H9 (cell line): ENCODE measurements around the gene MAP2K7. TPM values are rescaled to one million over a fixed set of nuclear protein-coding genes. Genes with fewer than 3 reads are reported as not detected.

ENCODE experiments used
- DNase-seq: peaks from one replicate; pipeline ENCODE4 v3.0.0-alpha.2; 2017
- H2AFZ ChIP-seq: one replicate; pipeline ENCODE4 v1.6.1; 2013; ENCODE audit warnings: mild to moderate bottlenecking, low read length, control low read depth, moderate library complexity
- H2AK5ac ChIP-seq: 2 replicates; pipeline ENCODE4 v1.6.1; 2013; ENCODE audit warnings: low read length, control low read depth, mixed read lengths; ENCODE audit not compliant: insufficient read length
- H2BK120ac ChIP-seq: one replicate; pipeline ENCODE4 v1.6.1; 2013; ENCODE audit warnings: low read depth, mild to moderate bottlenecking, low read length, control low read depth, inconsistent platforms; ENCODE audit not compliant: poor library complexity, severe bottlenecking
- H2BK12ac ChIP-seq: 2 replicates; pipeline ENCODE4 v1.6.1; 2013; ENCODE audit warnings: low read length, control low read depth, mixed read lengths, low read depth; ENCODE audit not compliant: insufficient read length
- H2BK15ac ChIP-seq: 2 replicates; pipeline ENCODE4 v1.6.1; 2013; ENCODE audit warnings: low read depth, low read length, control low read depth
- H2BK20ac ChIP-seq: one replicate; pipeline ENCODE4 v1.6.1; 2013; ENCODE audit warnings: low read depth, mild to moderate bottlenecking, low read length, control low read depth, inconsistent platforms; ENCODE audit not compliant: poor library complexity, severe bottlenecking
- H2BK5ac ChIP-seq: 2 replicates; pipeline ENCODE4 v1.6.1; 2013; ENCODE audit warnings: low read length, control low read depth, mixed read lengths; ENCODE audit not compliant: insufficient read length
- H3K14ac ChIP-seq: 2 replicates; pipeline ENCODE4 v1.6.1; 2013; ENCODE audit warnings: low read length, control low read depth; ENCODE audit not compliant: insufficient read depth
- H3K18ac ChIP-seq: 2 replicates; pipeline ENCODE4 v1.6.1; 2013; ENCODE audit warnings: low read depth, mild to moderate bottlenecking, mixed read lengths, low read length, control low read depth; ENCODE audit not compliant: insufficient read length
- H3K23ac ChIP-seq: 2 replicates; pipeline ENCODE4 v1.6.1; 2013; ENCODE audit warnings: low read length, control low read depth, mixed read lengths, low read depth; ENCODE audit not compliant: insufficient read length
- H3K23me2 ChIP-seq: 2 replicates; pipeline ENCODE4 v1.6.1; 2013; ENCODE audit warnings: low read depth, mild to moderate bottlenecking, mixed read lengths, low read length, control low read depth; ENCODE audit not compliant: insufficient read length, poor library complexity, severe bottlenecking
- H3K27ac ChIP-seq: 2 replicates; pipeline ENCODE4 v1.5.1; 2013; ENCODE audit warnings: low read length, control low read depth, mixed read lengths, low read depth; ENCODE audit not compliant: insufficient read length
- H3K27me3 ChIP-seq: 2 replicates; pipeline ENCODE4 v1.6.1; 2013; ENCODE audit warnings: low read length, control low read depth, inconsistent platforms; ENCODE audit not compliant: insufficient read depth
- H3K4ac ChIP-seq: 2 replicates; pipeline ENCODE4 v1.6.1; 2013; ENCODE audit warnings: low read depth, mild to moderate bottlenecking, control low read depth, inconsistent platforms, low read length, moderate library complexity
- H3K4me1 ChIP-seq: 2 replicates; pipeline ENCODE4 v1.6.1; 2013; ENCODE audit warnings: low read length, control low read depth, inconsistent platforms; ENCODE audit not compliant: insufficient read depth
- H3K4me2 ChIP-seq: 2 replicates; pipeline ENCODE4 v1.6.1; 2013; ENCODE audit warnings: low read length, control low read depth, mixed read lengths; ENCODE audit not compliant: insufficient read length, insufficient read depth
- H3K56ac ChIP-seq: 2 replicates; pipeline ENCODE4 v1.6.1; 2013; ENCODE audit warnings: low read depth, mild to moderate bottlenecking, mixed read lengths, low read length, control low read depth; ENCODE audit not compliant: insufficient read length
- H3K79me1 ChIP-seq: 2 replicates; pipeline ENCODE4 v1.6.1; 2013; ENCODE audit warnings: low read depth, mild to moderate bottlenecking, moderate library complexity, low read length, control low read depth, inconsistent platforms; ENCODE audit not compliant: insufficient read depth, poor library complexity, severe bottlenecking
- H3K79me2 ChIP-seq: 2 replicates; pipeline ENCODE4 v1.6.1; 2013; ENCODE audit warnings: low read length, control low read depth, inconsistent platforms; ENCODE audit not compliant: insufficient read depth
- H3K9ac ChIP-seq: 2 replicates; pipeline ENCODE4 v1.6.1; 2013; ENCODE audit warnings: low read length, control low read depth, mixed read lengths; ENCODE audit not compliant: insufficient read length; ENCODE audit errors: extremely low read depth
- H3K9me3 ChIP-seq: one replicate; pipeline ENCODE4 v1.6.1; 2013; ENCODE audit warnings: low read depth, low read length, inconsistent platforms; ENCODE audit not compliant: control insufficient read depth
- H3T11ph ChIP-seq: one replicate; pipeline ENCODE4 v1.6.1; 2013; ENCODE audit warnings: mild to moderate bottlenecking, low read length, control low read depth, inconsistent platforms
- H4K20me1 ChIP-seq: one replicate; pipeline ENCODE4 v1.6.1; 2013; ENCODE audit not compliant: control insufficient read depth, insufficient read length, insufficient read depth
- H4K5ac ChIP-seq: 2 replicates; pipeline ENCODE4 v1.6.1; 2013; ENCODE audit warnings: low read depth, mild to moderate bottlenecking, mixed read lengths, low read length, control low read depth; ENCODE audit not compliant: insufficient read length
- H4K8ac ChIP-seq: replicated peaks from 2 replicates; pipeline ENCODE4 v1.6.1; 2013; ENCODE audit warnings: low read length, control low read depth, mixed read lengths, low read depth; ENCODE audit not compliant: insufficient read length
- H4K91ac ChIP-seq: 2 replicates; pipeline ENCODE4 v1.6.1; 2013; ENCODE audit warnings: low read depth, mild to moderate bottlenecking, moderate library complexity, mixed read lengths, low read length, control low read depth; ENCODE audit not compliant: insufficient read length
- H3K27ac Mint-ChIP-seq, 3 experiments: 2 replicates in 2 of 3; 3 replicates in 1 of 3; pipeline ENCODE4 v1.8.0; 2020 to 2021; ENCODE audit warnings: mixed read lengths in 3 of 3, mild to moderate bottlenecking in 1 of 3, moderate library complexity in 1 of 3
- H3K27me3 Mint-ChIP-seq: 2 replicates; pipeline ENCODE4 v1.8.0; 2021; ENCODE audit warnings: low read depth, mild to moderate bottlenecking, moderate library complexity, mixed read lengths
- H3K36me3 Mint-ChIP-seq, 3 experiments: 2 replicates in 2 of 3; 3 replicates in 1 of 3; pipeline ENCODE4 v1.8.0; 2020 to 2021; ENCODE audit warnings: low read depth in 3 of 3, mixed read lengths in 3 of 3; ENCODE audit not compliant: insufficient read depth in 1 of 3
- H3K4me1 Mint-ChIP-seq, 2 experiments: 2 replicates each; pipeline ENCODE4 v1.8.0; 2020; ENCODE audit warnings: mixed read lengths in 2 of 2
- H3K4me3 Mint-ChIP-seq, 2 experiments: 2 replicates in 1 of 2; 3 replicates in 1 of 2; pipeline ENCODE4 v1.8.0; 2020 to 2021; ENCODE audit warnings: mild to moderate bottlenecking in 2 of 2, mixed read lengths in 2 of 2, moderate library complexity in 1 of 2
- H3K9me3 Mint-ChIP-seq, 2 experiments: 2 replicates in 1 of 2; 3 replicates in 1 of 2; pipeline ENCODE4 v1.8.0; 2020; ENCODE audit warnings: mild to moderate bottlenecking in 2 of 2, mixed read lengths in 2 of 2, moderate library complexity in 1 of 2
- CTCF ChIP-seq: fragments of 200-600 bp; sonication (generic); conservative IDR thresholded peaks from 3 replicates; pipeline ENCODE4 v1.8.0; 2021; ENCODE audit warnings: antibody characterized with exemption, mild to moderate bottlenecking
- WGBS: extraction: QIAGEN DNeasy Blood & Tissue Kit; methylation state at CpG from one replicate; pipeline ENCODE4 v1.1.7; 2013; ENCODE audit warnings: missing lambda C conversion rate, low lambda C conversion rate, mixed read lengths; ENCODE audit not compliant: insufficient read length; ENCODE audit errors: extremely low coverage; 5-methylcytosine and 5-hydroxymethylcytosine counted together
- total RNA-seq: library from RNA; stranded (reverse); gene quantifications from 2 replicates; pipeline ENCODE4 v1.2.1, GENCODE V29; 2021

Gene MAP2K7
- total RNA-seq, 1 experiment from 2014 or later: 48.1 TPM

GRCh38 chr19:7859831-7860713 lies 43.6 kb upstream of the MAP2K7 start:
- Histone ChIP-seq H3T11ph (no peak overlapping the region), H3K9me3 (no peaks in the 10 kb centered on the region), H4K5ac (no peak overlapping the region), H3K56ac (no peak overlapping the region), H3K23me2 (peaks cover 15% of the 10 kb centered on the region), H3K14ac (no peak overlapping the region), H2BK5ac (no peak overlapping the region), H4K91ac (no peak overlapping the region), H3K4ac (no peak overlapping the region), H2AFZ (no peak overlapping the region), H3K9ac (no peak overlapping the region), H3K27me3 (peaks cover 4% of the 10 kb centered on the region; the same call in 1 of the 2 replicates), H4K20me1 (peaks cover 2% of the 10 kb centered on the region), H3K79me1 (no peaks in the 10 kb centered on the region), H3K4me1 (no peaks in the 10 kb centered on the region; the same call in 1 of the 2 replicates), H4K8ac (no peak overlapping the region), H2BK120ac (no peak overlapping the region), H2BK20ac (no peak overlapping the region), H3K27ac (no peak overlapping the region), H2BK12ac (no peak overlapping the region), H2AK5ac (no peak overlapping the region), H2BK15ac (no peak overlapping the region), H3K4me2 (no peak overlapping the region), H3K18ac (no peak overlapping the region), H3K79me2 (no peaks in the 10 kb centered on the region), H3K23ac (no peak overlapping the region)
- Mint-ChIP-seq H3K4me3 (no peak overlapping the region), H3K27ac (no peak overlapping the region), H3K9me3 (no peaks in the 10 kb centered on the region), H3K4me1 (peaks cover 8 to 44% of the 10 kb centered on the region in 2 experiments), H3K27me3 (peaks cover 57% of the 10 kb centered on the region), H3K36me3 (no peaks in the 10 kb centered on the region; a peak in 1 of 7 replicates)
- DNase-seq: peak; percentile 28
- no peak for TF ChIP-seq CTCF
- no CpG with 5 or more reads among the region's 22 CpGs for WGBS
